Endothelial cell of umbilical vein (primary cell): ENCODE results near the gene AURKAIP1. TPM values are rescaled to one million over a fixed set of nuclear protein-coding genes. Genes with fewer than 3 reads are reported as not detected.

Source experiments
- BruUV-seq: library from RNA; stranded (reverse); fragments of 400-500 nt; replicated peaks from 2 replicates; lab custom pipeline; 2021; lab: Mats Ljungman, UMichigan
- CTCF ChIA-PET: fragments of 300-600, 350-600 bp; sonication (Branson Sonifier 250); formaldehyde crosslinking; loops from one replicate; lab custom pipeline; 2021; ENCODE audit warnings: antibody characterized with exemption, inconsistent platforms; lab: Charles Lee
- POLR2A ChIA-PET: fragments of 300-600, 350-600 bp; sonication (Branson Sonifier 250); formaldehyde crosslinking; loops from one replicate; lab custom pipeline; 2021; ENCODE audit warnings: antibody characterized with exemption, inconsistent platforms; lab: Charles Lee
- DNase-seq: peaks from one replicate; pipeline ENCODE4 v3.0.0-alpha.2; 2011; ENCODE audit warnings: low read depth, low spot score
- FAIRE-seq: peaks from 2 replicates; lab custom pipeline; 2011; peaks lifted over from hg19 to GRCh38; lab: Jason Lieb, UNC
- H2AFZ ChIP-seq: 2 replicates; pipeline ENCODE4 v1.6.0; 2012; ENCODE audit warnings: low read depth, low read length, control low read depth, inconsistent platforms
- H3K27ac ChIP-seq: 2 replicates; pipeline ENCODE4 v1.5.1; 2011; ENCODE audit warnings: low read depth, mild to moderate bottlenecking, control low read depth, low read length, moderate library complexity; ENCODE audit not compliant: insufficient read depth
- H3K27me3 ChIP-seq, 2 experiments: 2 replicates each; pipeline versions ENCODE4 v1.6.0 to v1.6.1; 2011; ENCODE audit warnings: low read length in 2 of 2, mixed read lengths in 1 of 2; ENCODE audit not compliant: control insufficient read depth in 2 of 2, insufficient read depth in 2 of 2
- H3K36me3 ChIP-seq, 2 experiments: 2 replicates in 1 of 2; 3 replicates in 1 of 2; pipeline ENCODE4 v1.5.1; 2011; ENCODE audit warnings: low read length in 2 of 2, mild to moderate bottlenecking in 1 of 2, moderate library complexity in 1 of 2; ENCODE audit not compliant: control insufficient read depth in 2 of 2, insufficient read depth in 2 of 2; ENCODE audit errors: extremely low read depth in 1 of 2
- H3K4me1 ChIP-seq: 3 replicates; pipeline ENCODE4 v1.5.1; 2011; ENCODE audit warnings: mild to moderate bottlenecking, low read length; ENCODE audit not compliant: control insufficient read depth, insufficient read depth; ENCODE audit errors: extremely low read depth
- H3K4me2 ChIP-seq: 2 replicates; pipeline ENCODE4 v1.6.1; 2011; ENCODE audit warnings: low read length, control low read depth, mixed read lengths; ENCODE audit not compliant: insufficient read depth
- H3K4me3 ChIP-seq, 3 experiments: fragments of 200-600 bp in 1 of 3; sonication (generic), shearing (Covaris generic) in 1 of 3; replicated peaks in 1 of 3; 2 replicates each; pipeline ENCODE4 v1.5.1; 2011 to 2016; ENCODE audit warnings: control low read depth in 3 of 3, low read length in 3 of 3, mild to moderate bottlenecking in 2 of 3, inconsistent platforms in 1 of 3, low read depth in 1 of 3, moderate library complexity in 1 of 3; ENCODE audit not compliant: insufficient read depth in 1 of 3
- H3K79me2 ChIP-seq: 2 replicates; pipeline ENCODE4 v1.6.0; 2012; ENCODE audit warnings: low read length, inconsistent platforms; ENCODE audit not compliant: control insufficient read depth, insufficient read depth
- H3K9ac ChIP-seq: replicated peaks from 2 replicates; pipeline ENCODE3; 2011; ENCODE audit warnings: low read length, control low read depth; ENCODE audit not compliant: insufficient read depth; ENCODE audit errors: extremely low read depth
- H3K9me1 ChIP-seq: replicated peaks from 3 replicates; pipeline ENCODE4 v1.6.0; 2011; ENCODE audit warnings: mild to moderate bottlenecking, low read length; ENCODE audit not compliant: control insufficient read depth, insufficient read depth; ENCODE audit errors: extremely low read depth
- H3K9me3 ChIP-seq: replicated peaks from 2 replicates; pipeline ENCODE4 v1.5.1; 2012; ENCODE audit warnings: low read length, inconsistent platforms; ENCODE audit not compliant: control insufficient read depth, insufficient read depth
- H4K20me1 ChIP-seq: replicated peaks from 2 replicates; pipeline ENCODE3; 2011; ENCODE audit warnings: mild to moderate bottlenecking, low read length; ENCODE audit not compliant: control insufficient read depth, insufficient read depth; ENCODE audit errors: extremely low read depth
- CTCF ChIP-seq, 2 donors: IDR thresholded peaks; 1 replicate in 1 of 2; 2 replicates in 1 of 2; pipeline ENCODE4 v1.5.1; 2011; ENCODE audit warnings: low read length in 2 of 2, mild to moderate bottlenecking in 2 of 2, moderate library complexity in 2 of 2, control low read depth in 1 of 2, inconsistent platforms in 1 of 2, low read depth in 1 of 2; ENCODE audit not compliant: insufficient read depth in 1 of 2; ENCODE audit errors: extremely low read depth in 1 of 2
- EZH2 ChIP-seq: IDR thresholded peaks from 2 replicates; pipeline ENCODE4 v1.6.1; 2012; ENCODE audit warnings: borderline replicate concordance, low read depth, mild to moderate bottlenecking, moderate library complexity, low read length, inconsistent platforms; ENCODE audit not compliant: severe bottlenecking
- FOS ChIP-seq: IDR thresholded peaks from 2 replicates; pipeline ENCODE4 v1.6.1; 2011; ENCODE audit warnings: mild to moderate bottlenecking, low read length, moderate library complexity, borderline replicate concordance; ENCODE audit not compliant: insufficient read depth
- GATA2 ChIP-seq: IDR thresholded peaks from 2 replicates; pipeline ENCODE4 v1.7.0; 2011; ENCODE audit warnings: low read depth, mild to moderate bottlenecking, moderate library complexity, mixed read lengths, low read length; ENCODE audit not compliant: insufficient read length, insufficient read depth
- JUN ChIP-seq: IDR thresholded peaks from 2 replicates; pipeline ENCODE4 v1.6.1; 2011; ENCODE audit warnings: borderline replicate concordance, low read depth; ENCODE audit not compliant: insufficient read length, insufficient read depth
- MYC ChIP-seq: IDR thresholded peaks from one replicate; pipeline ENCODE4 v1.6.1; 2011; ENCODE audit warnings: mild to moderate bottlenecking, low read depth, low read length
- POLR2A ChIP-seq: IDR thresholded peaks from 2 replicates; pipeline ENCODE4 v1.6.1; 2012; ENCODE audit warnings: low read depth, mild to moderate bottlenecking, control low read depth, low read length
- POLR2AphosphoS5 ChIP-seq: IDR thresholded peaks from 2 replicates; pipeline ENCODE4 v1.6.1; 2012; ENCODE audit warnings: low read depth, mild to moderate bottlenecking, control low read depth, low read length, moderate library complexity; ENCODE audit not compliant: insufficient read depth
- dilution Hi-C: fragments of 300-500 bp; cut with MboI; formaldehyde crosslinking; loops from one replicate; pipeline ENCODE4 v1.15.0; 2019; ENCODE audit warnings: low sequenced_read_pairs; ENCODE audit not compliant: extremely low pct_ligation_motif_present
- intact Hi-C: fragments of 100-400 bp; cut with micrococcal nuclease; formaldehyde crosslinking; loops from one replicate; pipeline ENCODE4 v1.10.0; 2022
- polyA plus RNA-seq, 4 experiments: library from polyadenylated mRNA; depleted of rRNA in 3 of 4; stranded (reverse) in 3 of 4; unstranded in 1 of 4; fragments of >200 nt; gene quantifications; 2 replicates each; pipeline versions ENCODE4 v1.2.1 to v1.2.3, GENCODE V29; 2011 to 2012; ENCODE audit warnings: missing spikeins in 1 of 4
- total RNA-seq: library from RNA; stranded (reverse); gene quantifications from 2 replicates; pipeline ENCODE4 v1.2.3, GENCODE V29; 2021
- TF ChIP-seq, protein P1 (sequence below): IDR thresholded peaks from 2 replicates; pipeline ENCODE4 v1.6.1; 2011; ENCODE audit not compliant: insufficient read depth, insufficient read length

Gene AURKAIP1
- total and polyA plus RNA-seq, 2 donors (not counting 3 experiments of a cell fraction or from before 2014, with no cell fraction given): 73.3 to 151 TPM

DNA sequence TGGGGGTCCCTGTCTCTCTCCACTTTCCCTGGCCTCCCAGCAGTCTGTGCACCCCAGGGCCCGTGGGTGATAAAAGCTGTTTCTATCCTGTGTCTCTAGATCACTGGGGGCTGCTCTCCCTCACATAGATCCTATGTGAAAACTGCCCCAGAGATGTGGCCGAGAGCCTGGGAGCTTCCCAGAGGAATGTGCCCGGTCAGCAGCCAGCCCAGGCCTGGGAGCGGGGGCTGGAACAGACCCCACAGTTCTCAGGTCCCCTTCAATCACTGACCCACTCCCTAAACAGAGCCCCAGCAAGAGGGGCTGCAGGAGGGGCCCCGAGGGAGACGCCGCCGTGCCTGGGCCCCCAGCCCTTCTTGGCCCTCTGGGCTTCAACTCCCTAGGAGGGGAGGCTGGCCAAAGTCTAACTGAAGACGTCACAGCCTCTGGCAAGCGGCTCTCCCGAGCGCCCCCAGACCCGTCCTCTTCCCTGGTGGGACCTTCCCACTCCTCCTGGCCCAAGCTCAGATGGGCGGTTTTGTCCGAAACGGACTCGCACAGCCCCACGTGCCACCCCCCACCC lies 17.1 kb downstream of the AURKAIP1 start:
- intact Hi-C loops: no loop called here
- CTCF ChIA-PET: no interaction called here
- H2AFZ ChIP-seq: no peak overlapping the region

More for the DNA sequence above, 17.1 kb downstream of the AURKAIP1 start:
- Histone ChIP-seq H3K9me3 (no peaks in the 10 kb centered on the region), H3K79me2 (no peaks in the 10 kb centered on the region), H3K36me3 (no peaks in the 10 kb centered on the region), H4K20me1 (no peaks in the 10 kb centered on the region), H3K4me3 (no peak overlapping the region), H3K9me1 (no peaks in the 10 kb centered on the region), H3K27ac (no peak overlapping the region), H3K27me3 (peaks cover 11 to 22% of the 10 kb centered on the region in 2 experiments), H3K4me2 (no peak overlapping the region), H3K9ac (no peak overlapping the region), H3K4me1 (no peaks in the 10 kb centered on the region)
- BruUV-seq: no TSS peak
- dilution Hi-C loops: no loop called here
- no peak for DNase-seq
- no peak for TF ChIP-seq CTCF (IDR thresholded peaks at IDR 0.05; ENCODE audit: extremely low read depth in 1 of 2, insufficient read depth in 1 of 2, low read depth in 1 of 2, low read length in 2 of 2)
- TF ChIP-seq, protein P1, sequence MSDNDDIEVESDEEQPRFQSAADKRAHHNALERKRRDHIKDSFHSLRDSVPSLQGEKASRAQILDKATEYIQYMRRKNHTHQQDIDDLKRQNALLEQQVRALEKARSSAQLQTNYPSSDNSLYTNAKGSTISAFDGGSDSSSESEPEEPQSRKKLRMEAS: no peak
- no peak for TF ChIP-seq POLR2AphosphoS5
- no peak for TF ChIP-seq FOS
- no peak for TF ChIP-seq MYC
- no peak for TF ChIP-seq EZH2
- no peak for TF ChIP-seq POLR2A
- TF ChIP-seq JUN: no peak
- no peak for TF ChIP-seq GATA2
- POLR2A ChIA-PET: no interaction called here
- no peak for FAIRE-seq
